GM23248 (cell line): Measurements from ENCODE around the gene COQ8B.

Source experiments
- EZH2 ChIP-seq: fragments of 200-600 bp; sonication (generic); IDR thresholded peaks from 2 replicates; pipeline ENCODE4 v1.6.1; 2018; ENCODE audit warnings: antibody characterized with exemption, mild to moderate bottlenecking; ENCODE audit not compliant: insufficient read depth, poor library complexity, severe bottlenecking
- EZH2phosphoT487 ChIP-seq: fragments of 200-600 bp; sonication (generic); IDR thresholded peaks from 2 replicates; pipeline ENCODE4 v1.6.1; 2018; ENCODE audit warnings: antibody characterized with exemption, moderate library complexity, mild to moderate bottlenecking, low read depth; ENCODE audit not compliant: insufficient read depth

GRCh38 chr19:40666803-40667438 lies 49.8 kb downstream of the COQ8B start:
- TF ChIP-seq EZH2 (no peak), EZH2phosphoT487 (no peak)
